Measurements from ENCODE around the gene CNBD2. TPM values are rescaled to one million over a fixed set of nuclear protein-coding genes. Genes with fewer than 3 reads are reported as not detected.

The CNBD2 gene
- total RNA-seq, 1 donor from 2014 or later, result 1.8 TPM

DNA sequence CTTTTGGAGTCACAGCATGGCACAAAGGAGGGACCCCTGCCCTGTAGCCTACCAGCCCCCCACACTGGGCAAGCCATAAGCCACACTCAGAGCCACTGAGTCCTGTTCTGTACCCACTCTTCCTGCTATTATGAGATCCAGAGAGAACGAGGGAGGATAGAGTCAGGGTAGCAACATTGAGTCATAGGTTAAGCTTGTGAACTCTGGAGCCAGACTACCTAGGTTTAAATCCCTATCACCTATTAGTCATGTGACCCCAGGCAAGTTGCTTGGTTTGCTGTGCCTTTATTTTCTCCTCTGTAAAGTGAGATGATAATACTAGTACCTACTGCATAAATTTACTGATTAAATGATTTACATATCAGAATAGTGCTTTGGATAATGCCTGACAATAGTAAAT is 540 bp downstream of the CNBD2 start:
- DNase-seq (ENCODE audit: low read depth), result peak; percentile 83

DNA sequence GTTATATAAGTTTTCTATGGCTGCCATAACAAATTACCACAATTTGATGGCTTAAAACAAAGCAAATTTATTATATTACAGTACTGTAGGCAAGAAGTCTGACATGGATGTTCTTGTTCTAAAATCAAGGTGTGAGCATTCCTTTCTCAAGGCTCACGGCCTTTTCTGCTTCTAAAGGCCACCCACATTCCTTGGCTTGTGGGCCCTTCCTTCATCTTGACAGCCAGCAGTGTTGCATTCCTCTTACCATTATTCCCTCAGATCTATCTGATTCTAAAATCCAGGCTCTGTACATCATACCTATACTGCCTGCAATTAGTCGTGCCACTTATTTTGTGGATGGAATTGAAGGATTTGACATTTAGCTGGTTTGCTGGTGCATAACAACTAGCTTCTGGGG is 3.6 kb downstream of the CNBD2 start:
- Histone ChIP-seq H3K4me3 (ENCODE audit: low read depth, low read length) (no peak overlapping the region), H3K36me3 (ENCODE audit: control insufficient read depth, insufficient read depth, low read length) (no peaks in the 10 kb centered on the region), H3K27me3 (ENCODE audit: control insufficient read depth, insufficient read depth, low read length) (no peaks in the 10 kb centered on the region)
- DNase-seq (ENCODE audit: low read depth), result no peak
- TF ChIP-seq, protein P1, sequence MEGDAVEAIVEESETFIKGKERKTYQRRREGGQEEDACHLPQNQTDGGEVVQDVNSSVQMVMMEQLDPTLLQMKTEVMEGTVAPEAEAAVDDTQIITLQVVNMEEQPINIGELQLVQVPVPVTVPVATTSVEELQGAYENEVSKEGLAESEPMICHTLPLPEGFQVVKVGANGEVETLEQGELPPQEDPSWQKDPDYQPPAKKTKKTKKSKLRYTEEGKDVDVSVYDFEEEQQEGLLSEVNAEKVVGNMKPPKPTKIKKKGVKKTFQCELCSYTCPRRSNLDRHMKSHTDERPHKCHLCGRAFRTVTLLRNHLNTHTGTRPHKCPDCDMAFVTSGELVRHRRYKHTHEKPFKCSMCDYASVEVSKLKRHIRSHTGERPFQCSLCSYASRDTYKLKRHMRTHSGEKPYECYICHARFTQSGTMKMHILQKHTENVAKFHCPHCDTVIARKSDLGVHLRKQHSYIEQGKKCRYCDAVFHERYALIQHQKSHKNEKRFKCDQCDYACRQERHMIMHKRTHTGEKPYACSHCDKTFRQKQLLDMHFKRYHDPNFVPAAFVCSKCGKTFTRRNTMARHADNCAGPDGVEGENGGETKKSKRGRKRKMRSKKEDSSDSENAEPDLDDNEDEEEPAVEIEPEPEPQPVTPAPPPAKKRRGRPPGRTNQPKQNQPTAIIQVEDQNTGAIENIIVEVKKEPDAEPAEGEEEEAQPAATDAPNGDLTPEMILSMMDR (IDR thresholded peaks at IDR 0.05; ENCODE audit: insufficient read depth, low read length, severe bottlenecking), result no peak
- no peak for FAIRE-seq

More for the DNA sequence above, 540 bp downstream of the CNBD2 start:
- no peak for FAIRE-seq
- H3K27me3 ChIP-seq (ENCODE audit: control insufficient read depth, insufficient read depth, low read length), result no peaks in the 10 kb centered on the region
- TF ChIP-seq, protein P1 (IDR thresholded peaks at IDR 0.05; ENCODE audit: insufficient read depth, low read length, severe bottlenecking), result no peak
- no peak overlapping the region for H3K4me3 ChIP-seq (ENCODE audit: low read depth, low read length)
- H3K36me3 ChIP-seq (ENCODE audit: control insufficient read depth, insufficient read depth, low read length), result no peaks in the 10 kb centered on the region

DNA sequence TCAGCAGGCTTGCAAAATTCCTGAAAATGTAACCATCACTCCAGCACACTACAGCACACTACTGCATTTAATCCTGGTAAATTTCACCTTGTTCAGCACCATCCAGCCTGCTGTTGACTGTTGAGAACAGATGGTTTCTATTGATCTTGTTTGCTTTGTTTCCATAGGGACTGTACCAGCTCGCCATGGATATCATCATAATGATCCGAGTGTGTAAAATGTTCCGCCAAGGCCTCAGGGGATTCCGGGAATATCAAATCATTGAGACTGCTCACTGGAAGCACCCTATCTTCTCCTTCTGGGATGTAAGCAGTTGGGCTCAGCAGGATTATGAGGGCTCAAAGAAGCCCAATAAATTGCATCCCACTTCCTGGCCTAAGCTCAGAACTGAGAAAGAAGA is 4.1 kb downstream of the CNBD2 start:
- FAIRE-seq, result no peak
- Histone ChIP-seq H3K4me3 (ENCODE audit: low read depth, low read length) (no peak overlapping the region), H3K27me3 (ENCODE audit: control insufficient read depth, insufficient read depth, low read length) (no peaks in the 10 kb centered on the region), H3K36me3 (ENCODE audit: control insufficient read depth, insufficient read depth, low read length) (no peaks in the 10 kb centered on the region)
- DNase-seq (ENCODE audit: low read depth), result no peak
- TF ChIP-seq, protein P1 (IDR thresholded peaks at IDR 0.05; ENCODE audit: insufficient read depth, low read length, severe bottlenecking), result no peak

DNA sequence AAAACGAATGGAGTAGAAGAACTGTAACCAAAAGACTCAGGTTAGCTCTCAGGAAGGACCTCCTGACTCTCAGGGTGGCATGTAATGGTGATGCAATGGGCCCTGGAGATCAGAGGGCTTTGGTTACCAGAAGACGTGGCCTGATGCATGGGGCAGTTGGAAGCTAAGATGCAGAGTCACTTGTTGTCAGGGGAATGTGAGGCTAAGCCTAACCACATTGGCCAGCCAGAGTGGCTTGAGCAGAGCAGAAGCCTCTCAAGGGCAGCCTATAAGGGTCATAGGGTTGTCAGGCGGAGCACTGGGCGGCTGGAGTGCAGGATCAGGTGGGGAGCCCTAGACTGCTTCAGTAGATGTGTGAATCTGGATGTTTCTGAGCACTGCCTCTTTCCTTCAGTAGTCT is 5.9 kb downstream of the CNBD2 start:
- H3K4me3 ChIP-seq (ENCODE audit: low read depth, low read length), result no peak overlapping the region
- DNase-seq (ENCODE audit: low read depth) (no peak), FAIRE-seq (no peak)
- no peaks in the 10 kb centered on the region for H3K27me3 ChIP-seq (ENCODE audit: control insufficient read depth, insufficient read depth, low read length)
- H3K36me3 ChIP-seq (ENCODE audit: control insufficient read depth, insufficient read depth, low read length), result no peaks in the 10 kb centered on the region
- TF ChIP-seq, protein P1 (IDR thresholded peaks at IDR 0.05; ENCODE audit: insufficient read depth, low read length, severe bottlenecking), result no peak

DNA sequence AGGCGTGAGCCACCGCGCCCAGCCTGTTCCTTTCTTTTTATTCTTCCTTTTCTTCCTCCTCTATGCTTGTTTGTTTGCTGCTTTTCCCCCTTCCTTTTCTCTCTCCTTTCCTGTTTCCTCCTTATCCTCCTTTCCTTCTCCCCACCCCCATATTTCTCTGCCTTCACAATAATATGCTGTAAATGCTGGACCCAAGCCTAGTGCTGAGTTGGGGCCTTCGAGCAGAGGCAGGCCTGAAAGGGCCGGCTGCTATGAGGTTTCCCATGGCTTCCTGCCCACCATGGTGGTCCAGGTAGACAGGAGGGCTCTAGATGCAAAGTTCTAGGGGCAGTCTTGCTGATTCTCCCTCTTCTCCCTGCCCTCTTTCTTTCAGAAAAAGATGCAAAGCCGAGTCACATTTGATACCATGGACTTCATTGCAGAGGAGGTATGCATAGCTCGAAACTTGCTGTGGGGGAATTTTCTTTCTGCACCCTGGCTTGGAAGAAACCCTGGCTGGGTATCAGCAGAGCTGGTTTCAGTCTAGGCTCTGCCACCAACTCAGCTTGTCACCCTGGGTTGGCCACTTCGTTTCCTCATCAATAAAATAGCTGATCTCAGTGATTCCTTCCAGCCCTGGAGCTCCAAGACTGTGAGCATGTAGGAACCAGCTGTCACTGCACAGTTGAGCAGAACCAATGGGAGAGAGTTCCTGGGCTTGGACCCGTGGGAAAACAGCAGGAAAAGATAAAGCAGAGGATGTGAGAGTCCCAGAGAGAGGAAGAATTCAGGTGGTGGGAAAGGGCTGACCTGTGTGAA is 7.4 kb downstream of the CNBD2 start:
- no peak for DNase-seq (ENCODE audit: low read depth)
- TF ChIP-seq, protein P1 (IDR thresholded peaks at IDR 0.05; ENCODE audit: insufficient read depth, low read length, severe bottlenecking), result no peak
- no peak overlapping the region for H3K4me3 ChIP-seq (ENCODE audit: low read depth, low read length)
- H3K36me3 ChIP-seq (ENCODE audit: control insufficient read depth, insufficient read depth, low read length), result no peaks in the 10 kb centered on the region
- H3K27me3 ChIP-seq (ENCODE audit: control insufficient read depth, insufficient read depth, low read length), result peaks cover under 1% of the 10 kb centered on the region
- no peak for FAIRE-seq

All from bronchial epithelial cell (primary cell).